SIG-M5 treated with dmso at 0.1 percent for 504 hours (cell line): ENCODE data around the gene SOX10.
A peak's percentile ranks its signal among the peaks of the same experiment; 100 is the strongest.
"Not testable (repeated sequence)": the region's sequence is repeated elsewhere in the genome, so short reads cannot be mapped to it uniquely, and the experiment has no call there.

Experiments used
- DNase-seq: peaks from one replicate; lab custom pipeline; 2025; ENCODE audit not compliant: unreplicated experiment; lab: John Stamatoyannopoulos, UW

The SOX10 gene

GRCh38 chr22:37965940-37966664 lies 18.3 kb downstream of the SOX10 start:
- DNase-seq = no peak

DNA sequence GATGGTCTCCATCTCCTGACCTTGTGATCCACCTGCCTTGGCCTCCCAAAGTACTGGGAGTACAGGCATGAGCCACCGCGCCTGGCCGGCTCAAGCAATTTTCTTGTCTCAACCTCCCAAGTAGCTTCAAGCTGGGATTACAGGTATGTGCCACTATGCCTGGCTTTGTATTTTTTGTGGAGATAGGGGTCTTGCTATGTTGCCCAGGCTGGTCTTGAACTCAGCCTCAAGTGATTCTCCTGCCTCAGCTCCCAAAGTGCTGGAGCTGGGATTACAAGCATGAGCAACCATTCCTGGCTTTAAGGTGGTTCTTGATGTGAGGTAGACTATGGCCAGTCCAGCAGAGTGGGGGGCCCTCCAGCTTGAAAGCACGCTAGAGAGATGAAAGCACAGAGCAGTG lies 23.3 kb downstream of the SOX10 start:
- DNase-seq = no peak

DNA sequence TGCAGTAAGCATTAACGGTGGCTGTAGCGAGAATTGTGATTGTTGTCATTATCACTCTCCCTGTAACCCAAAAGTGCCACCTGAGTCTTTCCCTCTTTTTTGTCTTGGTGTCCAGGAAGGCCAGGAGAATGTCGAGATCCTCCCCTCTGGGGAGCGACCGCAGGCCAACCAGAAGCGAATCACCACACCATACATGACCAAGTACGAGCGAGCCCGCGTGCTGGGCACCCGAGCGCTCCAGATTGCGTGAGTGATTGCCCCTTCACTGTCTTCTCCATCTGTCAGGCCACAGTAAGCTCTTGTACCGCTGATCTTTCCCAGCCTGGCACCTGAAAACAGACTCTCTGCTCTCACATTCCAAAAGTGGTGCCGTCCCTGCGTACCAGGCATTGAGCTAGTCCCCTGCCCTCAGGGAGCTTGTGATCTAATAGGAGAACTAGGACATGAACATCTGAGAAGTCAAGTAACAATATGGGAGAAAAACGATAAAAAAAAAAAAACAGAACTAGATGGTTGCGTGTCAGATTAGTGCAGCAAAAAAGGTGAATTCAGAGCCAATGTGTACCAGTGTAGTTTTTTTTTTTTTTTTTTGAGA lies 25.0 kb downstream of the SOX10 start:
- no peak for DNase-seq

GRCh38 chr22:37957232-37957631 lies 27.1 kb downstream of the SOX10 start:
- DNase-seq = no peak

DNA sequence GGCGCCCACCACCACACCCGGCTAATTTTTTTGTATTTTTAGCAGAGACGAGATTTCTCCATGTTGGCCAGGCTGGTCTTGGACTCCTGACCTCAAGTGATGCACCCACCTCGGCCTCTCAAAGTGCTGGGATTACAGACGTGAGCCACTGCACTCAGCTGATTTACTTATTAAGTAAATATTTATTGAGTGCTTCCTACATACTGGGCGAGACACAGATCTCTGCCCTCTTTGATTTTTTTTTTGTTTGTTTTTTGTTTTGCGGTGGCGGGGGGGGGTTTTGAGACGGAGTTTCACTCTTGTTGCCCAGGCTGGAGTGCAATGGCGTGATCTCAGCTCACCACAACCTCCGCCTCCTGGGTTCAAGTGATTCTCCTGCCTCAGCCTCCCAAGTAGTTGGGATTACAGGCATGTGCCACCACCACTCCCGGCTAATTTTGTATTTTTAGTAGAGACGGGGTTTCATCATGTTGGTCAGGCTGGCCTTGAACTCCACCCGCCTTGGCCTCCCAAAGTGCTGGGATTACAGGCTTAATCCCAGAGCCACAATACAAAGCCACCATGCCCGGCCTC lies 28.4 kb downstream of the SOX10 start:
- not testable (repeated sequence) for DNase-seq

GRCh38 chr22:37954686-37955085 lies 29.7 kb downstream of the SOX10 start:
- DNase-seq = no peak

DNA sequence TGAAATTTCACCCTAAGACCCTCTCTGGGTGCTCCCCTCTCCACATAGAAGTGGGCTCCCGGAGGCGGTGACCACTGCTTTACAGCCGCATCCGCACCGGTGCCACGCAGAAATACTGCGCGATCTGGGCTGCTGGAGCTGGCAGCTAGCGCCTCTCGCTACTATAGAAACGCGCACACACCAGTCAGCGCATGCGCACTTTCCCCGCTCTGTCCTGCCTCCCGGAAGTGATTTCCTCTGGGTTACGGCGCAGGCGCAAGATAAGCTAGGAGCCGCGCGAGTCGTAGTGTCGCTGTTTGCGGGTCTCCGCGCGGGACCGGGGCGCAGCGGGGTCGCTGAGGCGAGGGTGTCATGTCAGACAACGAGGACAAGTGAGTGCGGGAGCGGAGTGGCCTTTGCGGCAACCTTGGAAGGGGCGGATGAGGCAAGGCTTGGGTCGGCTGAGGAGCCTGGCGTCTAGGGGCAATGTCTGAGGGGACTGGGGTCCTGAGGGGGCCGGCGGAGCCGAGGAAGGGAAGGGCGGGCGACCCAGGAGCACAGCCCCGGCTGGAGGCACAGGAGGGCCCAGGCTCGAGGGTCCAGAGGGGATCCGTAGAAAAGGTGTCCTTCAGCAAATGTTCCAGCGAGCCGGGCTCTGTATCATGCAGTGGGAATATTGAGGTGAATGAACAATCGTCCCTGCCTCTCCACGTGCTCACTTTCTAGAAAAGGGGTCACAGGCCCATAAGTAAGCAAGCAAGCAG lies 30.7 kb downstream of the SOX10 start, which contains the start of the genes C22orf23 and POLR2F:
TSS of gene C22orf23 (minus strand) at position 165 of the 743 bp plus-strand sequence. CDS start 452 bp downstream, outside the sequence.
TSS of gene POLR2F (plus strand) at position 263 of the 743 bp plus-strand sequence. CDS start at position 352, 89 bp downstream.
- DNase-seq = peak; percentile 90

GRCh38 chr22:37953062-37953436 lies 31.3 kb downstream of the SOX10 start:
- peak; percentile 50 for DNase-seq

- DNase-seq = not testable (repeated sequence)
Observed at GRCh38 chr22:37952629-37953028, 31.7 kb downstream of the SOX10 start.

GRCh38 chr22:37951305-37951704 lies 33.0 kb downstream of the SOX10 start:
- no peak for DNase-seq

- DNase-seq = not testable (repeated sequence)
Observed at GRCh38 chr22:37947142-37947795, 37.1 kb downstream of the SOX10 start.

DNA sequence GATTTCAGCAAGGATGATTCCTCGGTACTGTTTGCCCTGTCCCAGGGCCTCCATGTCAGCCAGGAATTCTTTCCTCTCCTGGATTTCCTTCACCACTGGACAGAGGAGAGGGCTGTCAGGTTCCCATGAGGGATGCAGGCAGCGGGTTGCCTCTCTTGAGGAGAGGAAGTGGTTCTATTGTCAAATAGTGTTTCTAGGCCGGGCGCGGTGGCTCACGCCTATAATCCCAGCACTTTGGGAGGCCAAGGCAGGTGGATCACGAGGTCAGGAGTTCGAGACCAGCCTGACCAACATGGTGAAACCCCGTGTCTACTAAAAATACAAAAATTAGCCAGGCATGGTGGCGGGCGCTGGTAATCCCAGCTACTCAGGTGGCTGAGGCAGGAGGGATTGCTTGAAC lies 39.9 kb downstream of the SOX10 start:
- not testable (repeated sequence) for DNase-seq

GRCh38 chr22:37943825-37944198 lies 40.5 kb downstream of the SOX10 start:
- DNase-seq = no peak

DNA sequence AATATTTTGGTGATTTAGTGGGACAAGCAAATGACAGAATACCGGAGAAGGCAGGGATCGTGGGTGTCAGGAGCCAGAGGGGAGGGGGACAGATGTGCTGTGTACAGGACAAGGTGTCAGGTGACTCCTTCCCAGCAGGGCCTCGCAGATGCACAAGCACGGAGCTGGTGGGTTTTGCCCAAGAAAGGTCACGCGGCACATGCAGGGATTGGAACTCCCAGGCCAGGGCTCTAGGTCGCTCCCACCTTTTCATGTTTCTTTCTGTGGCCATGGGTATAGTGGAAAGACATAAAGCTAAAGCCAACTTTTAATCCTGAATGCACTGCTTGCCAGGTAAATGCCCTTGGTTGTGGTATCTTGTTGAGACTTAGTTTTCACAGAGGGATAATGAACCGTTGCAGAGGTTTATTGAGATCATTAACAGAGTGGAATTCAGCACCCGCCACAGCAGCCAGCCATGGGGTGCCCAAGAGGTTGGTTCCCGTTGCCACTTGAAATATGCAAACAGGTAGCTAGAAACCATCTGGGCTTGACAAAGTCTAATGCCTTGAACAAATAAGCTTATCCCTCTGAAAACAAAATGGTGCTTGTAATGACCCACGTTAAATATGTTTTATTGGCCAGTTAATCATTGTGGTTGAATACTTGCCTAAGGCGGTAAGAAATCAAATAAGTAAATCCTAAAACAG lies 41.1 kb downstream of the SOX10 start:
- DNase-seq = no peak

- no peak for DNase-seq
Observed at GRCh38 chr22:37942133-37942532, 42.2 kb downstream of the SOX10 start.

DNA sequence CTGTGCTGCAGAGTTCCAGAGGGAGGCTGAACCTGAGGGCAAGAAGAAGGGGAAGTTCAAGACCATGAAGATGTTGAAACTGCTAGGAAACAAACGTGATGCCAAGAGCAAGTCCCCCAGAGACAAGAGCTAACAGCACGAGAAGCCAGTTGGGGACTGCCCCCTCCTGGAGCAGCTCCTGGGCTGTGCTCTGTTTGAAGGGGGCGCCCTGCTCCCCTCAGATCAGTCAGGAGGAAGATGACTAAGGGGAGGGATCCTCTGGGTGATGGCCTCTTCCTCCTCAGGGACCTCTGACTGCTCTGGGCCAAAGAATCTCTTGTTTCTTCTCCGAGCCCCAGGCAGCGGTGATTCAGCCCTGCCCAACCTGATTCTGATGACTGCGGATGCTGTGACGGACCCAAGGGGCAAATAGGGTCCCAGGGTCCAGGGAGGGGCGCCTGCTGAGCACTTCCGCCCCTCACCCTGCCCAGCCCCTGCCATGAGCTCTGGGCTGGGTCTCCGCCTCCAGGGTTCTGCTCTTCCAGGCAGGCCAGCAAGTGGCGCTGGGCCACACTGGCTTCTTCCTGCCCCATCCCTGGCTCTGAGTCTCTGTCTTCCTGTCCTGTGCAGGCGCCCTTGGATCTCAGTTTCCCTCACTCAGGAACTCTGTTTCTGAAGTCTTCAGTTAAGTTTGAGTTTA lies 43.5 kb downstream of the SOX10 start:
- peak; percentile 82 for DNase-seq

- peak; percentile 83 for DNase-seq
Observed at GRCh38 chr22:37933711-37934376, 50.5 kb downstream of the SOX10 start.

- no peak for DNase-seq
Observed at GRCh38 chr22:37932821-37933578, 51.4 kb downstream of the SOX10 start.

GRCh38 chr22:37932401-37932800 lies 52.0 kb downstream of the SOX10 start:
- DNase-seq = no peak
